HepG2 (cell line): Measurements from ENCODE around the gene MON1A. TPM values are rescaled to one million over a fixed set of nuclear protein-coding genes. Genes with fewer than 3 reads are reported as not detected.

Experiments
- AHDC1 ChIP-seq: sonication (generic); formaldehyde crosslinking; IDR thresholded peaks from 2 replicates; pipeline ENCODE4 v1.5.1; 2020; ENCODE audit warnings: mild to moderate bottlenecking, missing genetic modification reagents, borderline replicate concordance
- ATM ChIP-seq: fragments of 450-650 bp; IDR thresholded peaks from 2 replicates; pipeline ENCODE4 v1.7.1; 2017; ENCODE audit warnings: mild to moderate bottlenecking, borderline replicate concordance
- EZH2 ChIP-seq: conservative IDR thresholded peaks from 2 replicates; pipeline ENCODE4 v1.6.1; 2012; ENCODE audit warnings: mild to moderate bottlenecking, low read depth, low read length, moderate library complexity
- HNF1B ChIP-seq: sonication (generic); formaldehyde crosslinking; IDR thresholded peaks from 2 replicates; pipeline ENCODE4 v1.5.1; 2020; ENCODE audit warnings: mild to moderate bottlenecking, moderate library complexity, missing genetic modification reagents
- JUN ChIP-seq: sonication (generic); formaldehyde crosslinking; IDR thresholded peaks from 2 replicates; pipeline ENCODE4 v1.4.0; 2020; ENCODE audit warnings: mild to moderate bottlenecking, missing genetic modification reagents
- KLF11 ChIP-seq: IDR thresholded peaks from 2 replicates; pipeline ENCODE4 v1.6.1; 2016; ENCODE audit warnings: missing compliant biosample characterization
- LRRFIP1 ChIP-seq: sonication (generic); formaldehyde crosslinking; conservative IDR thresholded peaks from 2 replicates; pipeline ENCODE4 v1.4.0; 2020; ENCODE audit warnings: missing genetic modification reagents
- MAFF ChIP-seq: IDR thresholded peaks from 2 replicates; pipeline ENCODE4 v1.6.1; 2011; ENCODE audit warnings: low read depth, low read length, improper control_type of control experiment
- POLR2AphosphoS5 ChIP-seq: IDR thresholded peaks from 2 replicates; pipeline ENCODE4 v1.6.1; 2012; ENCODE audit warnings: low read depth, low read length
- SRF ChIP-seq: IDR thresholded peaks from 2 replicates; pipeline ENCODE4 v1.6.1; 2011; ENCODE audit warnings: mild to moderate bottlenecking, low read depth, low read length, moderate library complexity
- TAF1 ChIP-seq: sonication (generic); formaldehyde crosslinking; IDR thresholded peaks from 2 replicates; pipeline ENCODE4 v1.4.0; 2020; ENCODE audit warnings: missing genetic modification reagents
- ZBTB1 ChIP-seq: sonication (generic); formaldehyde crosslinking; IDR thresholded peaks from 2 replicates; pipeline ENCODE4 v1.4.0; 2020; ENCODE audit warnings: missing genetic modification reagents, borderline replicate concordance
- ZC3H13 ChIP-seq: sonication (generic); formaldehyde crosslinking; IDR thresholded peaks from 2 replicates; pipeline ENCODE4 v1.8.1; 2023; ENCODE audit warnings: mild to moderate bottlenecking, missing genetic modification reagents, moderate library complexity
- ZNF766 ChIP-seq: sonication (generic); formaldehyde crosslinking; IDR thresholded peaks from 2 replicates; pipeline ENCODE4 v1.5.0; 2020; ENCODE audit warnings: missing genetic modification reagents, borderline replicate concordance
- ZNF800 ChIP-seq: sonication (generic); formaldehyde crosslinking; IDR thresholded peaks from 2 replicates; pipeline ENCODE4 v1.4.0; 2020; ENCODE audit warnings: missing genetic modification reagents
- polyA plus RNA-seq, 8 experiments: library from polyadenylated mRNA; depleted of rRNA in 3 of 8; stranded (reverse) in 7 of 8; unstranded in 1 of 8; fragments of >200 nt; fragmentation: Illumina TruSeq in 4 of 8; extraction: Trizol in 4 of 8; gene quantifications; 2 replicates each; pipeline versions ENCODE4 v1.2.1 to v1.2.3, GENCODE V29; 2011 to 2016; ENCODE audit warnings: low read depth in 4 of 8, missing spikeins in 1 of 8, mixed read lengths in 1 of 8; ENCODE audit not compliant: insufficient read depth in 1 of 8
- total RNA-seq, 5 experiments: library from RNA; depleted of rRNA; stranded (reverse); fragments of >200 nt; fragmentation: Illumina TruSeq; extraction: Trizol; gene quantifications; 2 replicates each; pipeline ENCODE4 v1.2.3, GENCODE V29; 2016; ENCODE audit warnings: low read depth in 1 of 5

The MON1A gene
- total and polyA plus RNA-seq, 2 of the 13 experiments (the other 11 are each of a cell fraction or from before 2014, with no cell fraction given) = 4.6 to 9.0 TPM

- no peak for TF ChIP-seq AHDC1 (CRISPR knock-in tag)
- TF ChIP-seq LRRFIP1 (CRISPR knock-in tag) = no peak
- no peak for TF ChIP-seq ATM
- TF ChIP-seq POLR2AphosphoS5 = peak; percentile 87
- 0 out of 2 replicates have a peak, but pooled peaks have one; percentile 29 for TF ChIP-seq SRF
- TF ChIP-seq ZC3H13 (CRISPR knock-in tag) = 0 out of 2 replicates have a peak, but pooled peaks have one; percentile 15
- no peak; the same call in 1 of the 2 replicates for TF ChIP-seq ZNF766 (CRISPR knock-in tag)
- no peak for TF ChIP-seq MAFF
- peak; percentile 72 for TF ChIP-seq ZNF800 (CRISPR knock-in tag)
- TF ChIP-seq TAF1 (CRISPR knock-in tag) = peak; percentile 68
- peak; percentile 74; the same call in 1 of the 2 replicates for TF ChIP-seq HNF1B
- TF ChIP-seq KLF11 = no peak
- TF ChIP-seq ZBTB1 (CRISPR knock-in tag) = no peak
- no peak for TF ChIP-seq EZH2
- TF ChIP-seq JUN = no peak
These were observed at the start of gene MON1A (continued) for GRCh38 chr3:49929291-49930167.
